ENCODE results near the gene NSD1. TPM values are rescaled to one million over a fixed set of nuclear protein-coding genes. Genes with fewer than 3 reads are reported as not detected.

NSD1 gene
- total and polyA plus RNA-seq, 9 of the 15 experiments (the other 6 are each of a cell fraction or from before 2014, with no cell fraction given): 3.8 to 51.0 (median 24.7) TPM

DNA sequence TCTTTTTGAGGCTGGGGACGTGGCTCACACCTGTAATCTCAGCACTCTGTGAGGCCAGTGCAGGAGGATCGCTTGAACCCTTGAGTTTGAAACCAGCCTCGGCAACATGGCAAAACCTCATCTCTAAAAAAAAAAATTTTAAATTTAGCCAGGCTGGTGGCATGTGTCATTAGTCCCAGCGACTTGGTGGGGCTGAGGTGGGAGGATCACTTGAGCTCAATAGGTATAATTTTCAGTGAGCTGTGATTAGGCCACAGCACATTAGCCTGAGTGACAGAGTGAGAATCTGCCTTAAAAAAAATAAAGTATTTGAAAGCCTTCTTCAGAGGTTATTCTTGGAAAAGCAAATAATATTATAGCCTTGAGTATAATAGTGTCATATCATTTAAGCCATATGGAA, 41.8 kb downstream of the NSD1 start (continued):
- TF ChIP-seq DIDO1 (tag; IDR thresholded peaks at IDR 0.05; ENCODE audit: low read depth): no peak
- no peak for TF ChIP-seq ARHGAP35 (IDR thresholded peaks at IDR 0.05; ENCODE audit: partially characterized antibody)
- TF ChIP-seq GATAD2B (IDR thresholded peaks at IDR 0.05; ENCODE audit: borderline replicate concordance): no peak

- Histone ChIP-seq H3K27me3 (ENCODE audit: control insufficient read depth in 2 of 2, insufficient read depth in 2 of 2, low read length in 2 of 2) (no peaks in the 10 kb centered on the region), H3K4me2 (ENCODE audit: insufficient read depth, low read length) (no peak overlapping the region), H2AFZ (ENCODE audit: low read depth, low read length) (no peak overlapping the region), H3K9ac (ENCODE audit: insufficient read depth in 1 of 2, low read depth in 2 of 2, low read length in 2 of 2) (no peak overlapping the region), H3K4me3 (no peak overlapping the region), H3K9me1 (ENCODE audit: control insufficient read depth, insufficient read depth, low read length) (peaks cover 4% of the 10 kb centered on the region), H3K27ac (ENCODE audit: extremely low read depth, low read depth, low read length) (no peak overlapping the region), H3K79me2 (ENCODE audit: control insufficient read depth, insufficient read depth, low read length) (peaks cover 65% of the 10 kb centered on the region), H4K20me1 (replicated peaks; ENCODE audit: control insufficient read depth, insufficient read depth, low read length) (no peaks in the 10 kb centered on the region; the same call in 1 of the 2 replicates), H3K36me3 (ENCODE audit: control insufficient read depth, insufficient read depth, low read length) (peaks cover 14% of the 10 kb centered on the region; the same call in 2 of the 3 replicates), H3K4me1 (replicated peaks in 1 of 2; ENCODE audit: control insufficient read depth in 2 of 2, insufficient read depth in 2 of 2, low read length in 2 of 2) (no peaks in the 10 kb centered on the region; a peak in 2 of 5 replicates), H3K9me3 (replicated peaks; ENCODE audit: control insufficient read depth, insufficient read depth, low read depth, low read length) (no peaks in the 10 kb centered on the region)
- WGBS (ENCODE audit: insufficient coverage, low coverage, missing lambda C conversion rate): 77% methylated on average over 7 of the region's 8 CpGs
- ATAC-seq (no peak), DNase-seq (ENCODE audit: extremely low read depth in 1 of 4, low spot score in 3 of 4) (no peak), FAIRE-seq (no peak)
- in situ Hi-C loops (cut with MboI): no loop called here
- BruUV-seq (replicated peaks): no TSS peak
- intact Hi-C loops (cut with micrococcal nuclease): no loop called here
- POLR2A ChIA-PET: no interaction called here
- CTCF ChIA-PET (ENCODE audit: low intra/inter-chr PET ratio): no interaction called here
- TF ChIP-seq FOXA3 (CRISPR knock-in tag; conservative IDR thresholded peaks at IDR 0.05 in 1 of 2, IDR thresholded peaks at IDR 0.05 in 1 of 2): no peak
- no peak for TF ChIP-seq ZNF717 (CRISPR knock-in tag; IDR thresholded peaks at IDR 0.05)
- TF ChIP-seq ZNF655 (CRISPR knock-in tag; IDR thresholded peaks at IDR 0.05): no peak
- no peak for TF ChIP-seq CEBPG (CRISPR knock-in tag; IDR thresholded peaks at IDR 0.05)
- TF ChIP-seq CEBPG (tag; conservative IDR thresholded peaks at IDR 0.05 in 1 of 2, IDR thresholded peaks at IDR 0.05 in 1 of 2): no peak
- no peak for TF ChIP-seq CBX8 (IDR thresholded peaks at IDR 0.05; ENCODE audit: borderline replicate concordance, extremely low read depth, low read depth, low read length, poor library complexity, severe bottlenecking)
- TF ChIP-seq, protein P1, sequence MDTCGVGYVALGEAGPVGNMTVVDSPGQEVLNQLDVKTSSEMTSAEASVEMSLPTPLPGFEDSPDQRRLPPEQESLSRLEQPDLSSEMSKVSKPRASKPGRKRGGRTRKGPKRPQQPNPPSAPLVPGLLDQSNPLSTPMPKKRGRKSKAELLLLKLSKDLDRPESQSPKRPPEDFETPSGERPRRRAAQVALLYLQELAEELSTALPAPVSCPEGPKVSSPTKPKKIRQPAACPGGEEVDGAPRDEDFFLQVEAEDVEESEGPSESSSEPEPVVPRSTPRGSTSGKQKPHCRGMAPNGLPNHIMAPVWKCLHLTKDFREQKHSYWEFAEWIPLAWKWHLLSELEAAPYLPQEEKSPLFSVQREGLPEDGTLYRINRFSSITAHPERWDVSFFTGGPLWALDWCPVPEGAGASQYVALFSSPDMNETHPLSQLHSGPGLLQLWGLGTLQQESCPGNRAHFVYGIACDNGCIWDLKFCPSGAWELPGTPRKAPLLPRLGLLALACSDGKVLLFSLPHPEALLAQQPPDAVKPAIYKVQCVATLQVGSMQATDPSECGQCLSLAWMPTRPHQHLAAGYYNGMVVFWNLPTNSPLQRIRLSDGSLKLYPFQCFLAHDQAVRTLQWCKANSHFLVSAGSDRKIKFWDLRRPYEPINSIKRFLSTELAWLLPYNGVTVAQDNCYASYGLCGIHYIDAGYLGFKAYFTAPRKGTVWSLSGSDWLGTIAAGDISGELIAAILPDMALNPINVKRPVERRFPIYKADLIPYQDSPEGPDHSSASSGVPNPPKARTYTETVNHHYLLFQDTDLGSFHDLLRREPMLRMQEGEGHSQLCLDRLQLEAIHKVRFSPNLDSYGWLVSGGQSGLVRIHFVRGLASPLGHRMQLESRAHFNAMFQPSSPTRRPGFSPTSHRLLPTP (IDR thresholded peaks at IDR 0.05; ENCODE audit: borderline replicate concordance, extremely low read depth, insufficient read length): no peak
- no peak for TF ChIP-seq SNRNP70 (optimal IDR thresholded peaks at IDR 0.05; ENCODE audit: low read depth, low read length)
- TF ChIP-seq ZFP36 (IDR thresholded peaks at IDR 0.05; ENCODE audit: low read depth, low read length, partially characterized antibody): no peak
- no peak for TF ChIP-seq PRMT5 (CRISPR knock-in tag; IDR thresholded peaks at IDR 0.05)
- no peak for TF ChIP-seq ZNF79 (CRISPR knock-in tag; IDR thresholded peaks at IDR 0.05; ENCODE audit: low read depth)
- TF ChIP-seq CHD4 (IDR thresholded peaks at IDR 0.05; ENCODE audit: insufficient read depth, insufficient replicate concordance, low read depth, low read length, poor library complexity, severe bottlenecking): no peak
- TF ChIP-seq ELF1 (tag; IDR thresholded peaks at IDR 0.05): no peak
Observed at GRCh38 chr5:177176175-177176711, 42.7 kb downstream of the NSD1 start.

Data from K562 (cell line).